DMS 273 treated with DMSO at 0.1 percent for 48 hours (cell line): Measurements from ENCODE around the gene MLIP.
"Not testable (repeated sequence)": the region's sequence is repeated elsewhere in the genome, so short reads cannot be mapped to it uniquely, and the experiment has no call there.

Source experiments
- DNase-seq: peaks from one replicate; lab custom pipeline; 2025; lab: John Stamatoyannopoulos, UW

Gene MLIP

DNA sequence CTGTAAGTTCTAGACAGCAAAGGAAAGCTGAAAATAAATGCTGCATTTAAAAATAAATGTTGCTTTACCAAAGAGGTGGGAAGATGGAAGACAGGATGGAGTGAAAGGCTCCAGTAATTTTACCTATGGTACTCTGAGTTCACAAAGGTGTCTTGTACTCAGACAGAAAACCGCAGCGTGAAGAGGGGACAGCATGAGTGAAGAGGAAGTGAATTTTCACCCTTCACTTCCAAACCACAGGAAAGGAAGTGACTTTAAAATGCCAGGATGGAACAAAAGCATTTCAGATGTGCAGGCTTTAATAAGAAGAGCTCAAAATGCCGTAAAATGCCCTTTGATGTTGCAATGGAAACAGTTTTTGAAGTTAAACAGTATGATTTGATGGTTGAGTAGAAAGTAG is 105.8 kb downstream of the MLIP start:
- DNase-seq = no peak

DNA sequence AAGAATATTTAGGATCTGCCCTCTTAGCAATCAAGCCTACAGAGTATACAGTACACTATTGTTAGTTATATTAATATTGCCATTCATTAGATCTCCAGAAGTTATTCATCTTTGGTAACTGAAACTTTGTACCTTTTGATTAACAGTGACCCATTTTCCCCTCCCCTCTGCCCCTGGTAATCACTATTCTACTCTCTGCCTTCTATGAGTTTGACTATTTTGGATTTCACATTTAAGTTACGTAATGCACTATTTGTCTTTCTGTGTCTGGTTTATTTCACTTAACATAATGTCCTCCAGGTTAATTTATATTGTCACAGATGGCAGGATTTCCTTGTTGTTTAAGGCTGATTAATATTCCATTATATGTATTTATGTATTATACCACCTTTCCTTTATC is 111.0 kb downstream of the MLIP start:
- DNase-seq = no peak

DNA sequence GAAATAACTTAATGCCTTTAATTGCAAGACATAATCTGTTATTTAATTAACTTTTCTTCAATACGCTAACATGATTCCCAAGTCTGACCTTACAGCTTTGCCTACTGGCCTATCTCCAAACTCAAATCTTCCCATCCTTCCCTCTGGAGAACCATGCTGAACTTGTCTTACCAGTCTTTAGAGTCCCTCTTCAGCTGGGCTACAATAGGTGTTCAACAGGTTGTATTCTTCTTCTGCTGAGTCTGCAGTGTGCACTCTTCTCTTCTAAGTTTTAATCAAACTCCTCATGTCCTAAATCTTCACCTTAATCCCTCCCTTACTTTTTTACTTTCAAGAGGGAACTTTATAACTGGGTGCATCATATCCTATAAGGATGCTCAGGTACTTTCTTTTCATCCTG is 121.5 kb downstream of the MLIP start:
- DNase-seq = no peak

DNA sequence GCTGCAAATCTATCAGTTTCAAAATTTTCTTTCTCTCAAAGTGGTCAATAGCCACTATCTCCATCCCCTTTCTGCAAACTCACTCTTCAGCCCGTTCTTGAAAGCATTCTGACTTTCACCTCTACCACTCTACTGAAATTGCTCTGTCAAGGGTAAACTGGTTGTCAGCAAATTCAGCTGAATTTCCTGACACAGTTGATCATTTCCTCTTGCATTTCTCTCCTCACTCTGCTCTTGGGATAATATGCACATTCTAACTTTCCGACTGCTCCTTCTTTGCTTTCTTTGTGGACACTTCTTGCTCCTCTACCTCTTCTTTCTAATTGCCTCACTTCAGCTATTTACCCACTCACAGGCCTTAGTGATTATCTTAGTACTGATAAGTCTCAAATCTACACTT is 123.3 kb downstream of the MLIP start:
- no peak for DNase-seq

DNA sequence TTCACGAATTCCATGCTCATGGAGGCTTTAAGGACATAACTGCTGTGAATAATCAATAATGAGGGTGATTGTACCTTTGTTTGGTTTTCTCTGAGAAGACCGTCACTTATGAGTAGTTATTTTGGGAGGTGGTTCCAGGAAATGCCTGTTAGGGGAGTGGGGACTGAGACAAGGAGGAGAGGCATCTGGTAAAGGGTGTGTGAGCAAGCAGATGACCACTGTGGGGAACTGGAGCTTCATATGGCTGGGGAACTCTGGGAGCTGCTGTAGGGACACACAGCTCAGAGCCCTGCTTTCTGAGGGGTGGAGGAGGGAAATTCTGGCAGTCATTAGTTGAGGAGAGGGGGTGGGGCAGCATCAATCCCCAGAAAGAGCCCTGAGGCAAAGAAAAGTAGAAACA is 125.7 kb downstream of the MLIP start:
- no peak for DNase-seq

DNA sequence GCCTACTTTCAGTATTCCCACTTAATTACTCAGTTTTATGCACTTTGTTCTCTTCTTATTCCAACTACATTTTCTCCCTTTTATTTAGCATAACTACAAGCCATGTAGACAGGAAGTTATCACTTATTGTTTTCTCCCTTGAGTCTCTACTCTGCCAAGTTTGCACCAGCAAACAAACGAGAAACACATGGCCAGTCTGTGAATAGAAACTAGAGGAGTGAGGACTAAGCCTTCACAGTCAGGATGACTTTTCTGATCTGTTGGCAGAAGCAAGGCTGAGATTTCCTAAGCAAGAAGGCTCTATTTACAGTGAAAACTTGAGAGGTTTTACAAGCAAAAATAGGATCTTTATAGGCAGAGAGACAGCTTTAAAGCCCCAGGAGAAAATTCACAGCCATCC is 127.2 kb downstream of the MLIP start:
- no peak for DNase-seq

DNA sequence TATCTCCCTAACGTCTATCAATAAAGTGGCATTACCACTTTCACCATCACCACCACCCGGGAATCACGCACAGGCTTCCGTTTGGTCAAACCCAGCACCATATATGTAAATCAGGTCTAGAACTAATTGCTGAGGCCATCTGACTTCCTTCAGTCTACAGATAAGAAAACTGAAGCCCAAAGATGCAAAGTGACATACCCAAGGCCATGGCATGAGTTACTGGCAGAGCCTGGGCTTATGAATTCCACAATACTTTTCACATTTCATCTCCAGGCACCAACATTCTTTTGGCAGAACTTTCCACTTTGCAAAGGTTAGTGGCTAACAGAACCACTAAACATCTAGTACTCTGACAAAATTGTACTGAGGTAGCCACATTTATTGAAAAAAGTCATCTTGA is 132.5 kb downstream of the MLIP start:
- DNase-seq = no peak

DNA sequence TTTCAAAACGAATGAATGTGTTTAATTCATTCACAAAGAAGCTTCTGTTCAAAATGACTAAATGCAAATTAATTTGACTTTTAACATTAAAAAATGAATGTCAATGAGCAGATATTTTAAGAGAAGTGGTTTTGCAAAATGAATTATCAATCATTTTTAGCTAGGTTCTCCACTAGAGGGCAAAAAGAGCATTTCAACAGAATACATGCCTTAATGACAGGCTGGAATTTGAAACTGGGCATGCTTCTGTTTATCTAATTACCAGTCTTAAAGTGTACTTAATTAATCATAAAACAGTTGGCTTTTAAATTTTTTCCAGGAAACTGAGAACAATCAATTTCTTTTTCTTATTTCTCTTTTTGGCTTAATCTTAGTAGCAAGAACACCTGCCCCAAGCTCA is 133.2 kb downstream of the MLIP start:
- no peak for DNase-seq

DNA sequence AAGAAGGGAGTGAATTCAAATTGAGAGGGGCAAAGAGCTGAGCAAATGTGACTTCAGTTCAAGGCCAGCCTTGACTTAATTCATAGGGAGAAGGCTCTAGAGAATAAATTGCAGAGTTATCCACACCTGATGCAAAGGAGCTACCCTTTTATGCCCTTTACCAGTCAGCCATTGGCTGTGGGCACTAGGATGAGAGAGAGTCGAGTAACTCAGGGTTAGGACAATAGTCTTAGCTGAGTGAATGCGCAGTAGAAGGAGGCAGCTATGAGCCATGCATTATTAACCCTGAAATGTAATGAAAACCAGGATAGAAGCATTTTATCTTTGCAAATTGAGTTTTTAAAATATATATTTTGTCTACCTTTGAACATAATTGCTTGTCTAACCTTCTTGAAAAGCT is 134.0 kb downstream of the MLIP start:
- DNase-seq = no peak

DNA sequence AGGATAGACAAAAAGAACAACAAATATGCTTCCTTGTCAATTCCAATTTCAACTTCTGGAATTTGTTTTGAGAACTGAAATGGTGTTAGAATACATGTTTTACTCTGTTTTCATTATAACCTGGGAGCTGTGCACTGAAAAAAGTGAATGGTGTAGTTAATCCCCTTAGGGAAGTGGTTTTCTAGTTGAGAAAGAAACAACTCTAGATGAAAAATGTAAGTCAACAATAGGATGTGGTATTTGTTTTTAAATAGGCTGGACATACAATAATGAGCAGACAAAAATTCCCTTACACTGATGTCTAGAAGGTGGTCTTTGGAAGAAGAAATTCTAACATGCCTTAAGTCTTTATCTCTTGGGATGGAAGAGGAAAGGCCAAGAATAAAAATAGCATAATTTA is 137.1 kb downstream of the MLIP start:
- no peak for DNase-seq

DNA sequence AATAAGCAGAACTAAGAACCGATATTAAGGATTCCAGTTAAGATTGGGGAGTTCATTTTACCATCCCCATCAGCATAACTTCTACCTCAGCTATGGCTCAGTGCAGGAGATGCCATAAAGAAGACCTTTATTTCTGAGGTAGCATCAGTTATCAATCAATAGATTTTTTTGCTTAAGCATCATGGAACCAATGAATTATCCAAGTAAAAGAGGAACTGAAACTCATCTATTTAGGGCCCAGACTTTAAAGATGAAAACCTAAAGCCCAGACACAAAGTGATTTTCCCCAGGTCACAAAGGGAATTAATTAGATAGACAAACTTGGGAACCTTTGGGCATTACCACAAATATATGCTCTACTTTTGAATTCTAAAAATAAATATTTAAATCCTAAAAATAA is 137.8 kb downstream of the MLIP start:
- DNase-seq = no peak

DNA sequence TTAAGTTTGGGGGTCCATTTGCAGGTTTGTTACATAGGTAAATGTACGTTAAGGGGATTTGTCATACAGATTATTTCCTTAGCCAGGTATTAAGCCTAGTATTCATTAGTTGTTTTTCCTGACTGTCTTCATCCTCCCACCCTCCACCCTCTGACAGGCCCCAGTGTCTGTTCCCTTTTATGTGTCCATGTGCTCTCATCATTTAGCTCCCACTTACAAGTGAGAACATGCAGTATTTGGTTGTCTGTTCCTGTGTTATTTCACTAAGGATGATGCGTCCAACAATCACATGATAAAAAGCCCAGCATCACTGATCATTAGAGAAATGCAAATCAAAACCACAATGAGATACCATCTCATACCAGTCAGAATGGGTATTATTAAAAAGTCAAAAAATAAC is 138.6 kb downstream of the MLIP start:
- not testable (repeated sequence) for DNase-seq

DNA sequence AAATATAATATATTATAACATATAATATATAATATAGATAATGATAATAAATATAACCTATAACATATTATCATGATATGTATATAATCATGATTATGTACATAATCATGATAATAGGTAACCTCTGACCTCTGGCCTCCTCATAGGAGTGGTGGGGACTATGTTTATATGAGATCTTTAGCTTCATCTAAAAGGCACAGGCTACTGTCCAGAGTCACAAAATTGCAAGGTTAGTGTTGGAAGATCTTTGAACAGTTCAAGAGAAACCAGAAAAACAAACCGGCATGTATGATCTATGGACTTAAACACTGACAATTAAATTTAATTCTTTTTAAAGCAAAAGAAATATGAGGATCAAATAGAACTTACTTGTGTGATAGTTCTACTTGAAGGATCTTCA is 141.3 kb downstream of the MLIP start:
- DNase-seq = no peak

DNA sequence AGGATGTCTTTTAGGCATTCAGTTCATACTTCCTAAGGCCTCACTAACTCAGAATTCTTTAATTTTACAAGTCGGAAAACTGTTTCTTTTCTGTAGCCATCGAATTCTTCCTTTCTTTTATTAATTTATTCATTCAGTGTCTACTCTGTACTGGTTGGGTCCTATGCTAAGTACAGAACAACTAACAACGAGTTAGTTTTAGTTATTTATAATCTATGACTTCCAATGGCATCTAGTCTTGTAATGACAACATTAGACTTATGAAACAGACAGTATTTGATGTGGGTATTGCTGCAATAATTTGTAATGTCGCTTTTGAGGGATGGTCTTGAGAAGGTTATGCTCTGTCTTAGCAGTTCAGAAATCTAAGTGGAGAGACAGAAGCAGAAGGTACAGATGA is 141.7 kb downstream of the MLIP start:
- no peak for DNase-seq

DNA sequence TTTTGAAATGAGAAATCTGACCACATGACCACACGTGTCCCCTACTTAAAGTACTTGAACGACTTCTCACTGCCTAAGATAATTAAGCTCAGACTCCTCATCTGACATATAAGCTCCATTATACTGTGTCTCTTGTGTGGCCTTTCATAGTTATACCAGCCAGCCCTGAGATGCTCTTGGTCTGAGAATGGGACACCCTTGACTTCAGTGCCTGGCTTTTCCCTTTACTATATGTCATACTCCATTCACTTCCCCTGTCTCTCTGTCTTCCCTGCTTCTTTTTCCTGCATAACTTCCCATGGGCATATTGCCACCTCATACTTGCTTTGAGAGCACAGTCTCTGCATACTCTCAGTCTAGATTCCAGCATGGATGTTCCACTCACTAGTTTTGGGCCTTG is 143.6 kb downstream of the MLIP start:
- DNase-seq = no peak

DNA sequence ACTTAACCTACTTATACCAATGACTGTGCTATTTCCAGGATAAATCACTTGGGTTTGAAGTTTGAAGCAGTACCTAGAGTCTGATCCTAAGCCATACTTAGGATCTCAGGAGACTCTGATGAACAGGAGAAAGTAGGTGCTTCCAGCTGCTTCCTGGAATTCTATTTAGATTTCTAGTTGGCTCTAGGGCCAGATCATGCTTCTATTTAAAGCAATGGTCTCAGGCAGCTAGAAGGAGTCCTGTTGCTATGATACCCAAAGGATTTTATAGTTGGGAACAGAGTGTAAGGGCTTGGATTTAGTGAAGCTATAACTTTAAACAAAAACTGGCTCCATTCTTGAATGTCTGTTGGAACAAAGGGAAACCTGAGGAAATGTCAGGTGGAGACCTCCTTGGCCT is 144.6 kb downstream of the MLIP start:
- DNase-seq = no peak

DNA sequence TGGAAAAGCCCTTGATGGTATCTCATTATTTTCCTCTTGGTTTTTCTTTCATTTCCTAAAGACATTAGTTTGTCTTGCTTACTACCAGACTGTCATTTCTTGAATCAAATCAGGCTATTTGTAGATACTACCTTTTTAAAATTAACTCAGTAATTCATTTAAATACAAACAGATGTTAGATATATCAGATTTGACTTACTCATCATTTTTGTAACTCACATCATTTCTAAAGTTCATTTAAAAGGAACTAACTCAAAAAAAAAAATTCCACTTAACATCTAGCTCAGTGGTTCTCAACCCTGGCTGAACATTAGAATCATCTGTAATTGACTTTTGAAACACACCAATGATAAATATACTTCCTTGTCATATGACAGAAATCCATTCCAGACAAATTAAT is 148.8 kb downstream of the MLIP start:
- no peak for DNase-seq

DNA sequence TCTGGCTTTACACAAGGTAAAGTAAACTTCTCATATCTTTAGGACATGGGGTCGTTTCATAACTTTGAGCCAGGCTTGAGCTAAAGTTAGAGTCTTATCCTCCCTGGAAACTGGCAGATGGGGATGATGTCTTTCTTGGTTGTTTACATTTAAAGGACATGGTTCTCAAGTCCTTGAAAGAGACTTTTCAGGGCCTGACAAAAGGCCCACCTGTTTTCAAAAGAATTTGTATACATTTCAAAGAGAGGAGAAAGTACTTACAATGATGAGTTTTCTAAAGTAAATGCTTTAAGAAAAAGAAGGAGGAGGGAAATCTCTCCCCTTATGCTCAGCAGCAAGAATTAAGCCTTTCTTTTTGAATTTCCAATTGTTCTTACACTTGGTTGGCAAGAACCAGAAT is 151.3 kb downstream of the MLIP start:
- DNase-seq = no peak

DNA sequence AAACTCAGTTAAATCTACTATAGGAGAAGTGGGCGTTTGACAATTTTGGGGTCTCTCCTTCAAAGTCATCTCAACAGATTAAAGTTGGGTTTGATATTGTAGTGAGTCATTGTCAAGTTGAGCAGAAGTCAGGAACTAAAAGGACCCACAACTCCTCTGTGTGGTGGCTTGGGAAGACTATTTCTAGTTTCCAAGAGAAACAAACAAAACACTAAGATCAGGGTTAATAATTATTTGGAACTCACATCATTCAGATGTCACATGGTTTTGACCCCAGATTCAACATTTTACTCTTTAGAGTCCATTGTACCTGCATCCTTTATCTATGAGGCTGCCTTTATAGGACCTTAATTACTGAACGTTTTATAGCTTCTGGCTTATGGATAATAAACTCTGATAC is 151.7 kb downstream of the MLIP start:
- DNase-seq = no peak

DNA sequence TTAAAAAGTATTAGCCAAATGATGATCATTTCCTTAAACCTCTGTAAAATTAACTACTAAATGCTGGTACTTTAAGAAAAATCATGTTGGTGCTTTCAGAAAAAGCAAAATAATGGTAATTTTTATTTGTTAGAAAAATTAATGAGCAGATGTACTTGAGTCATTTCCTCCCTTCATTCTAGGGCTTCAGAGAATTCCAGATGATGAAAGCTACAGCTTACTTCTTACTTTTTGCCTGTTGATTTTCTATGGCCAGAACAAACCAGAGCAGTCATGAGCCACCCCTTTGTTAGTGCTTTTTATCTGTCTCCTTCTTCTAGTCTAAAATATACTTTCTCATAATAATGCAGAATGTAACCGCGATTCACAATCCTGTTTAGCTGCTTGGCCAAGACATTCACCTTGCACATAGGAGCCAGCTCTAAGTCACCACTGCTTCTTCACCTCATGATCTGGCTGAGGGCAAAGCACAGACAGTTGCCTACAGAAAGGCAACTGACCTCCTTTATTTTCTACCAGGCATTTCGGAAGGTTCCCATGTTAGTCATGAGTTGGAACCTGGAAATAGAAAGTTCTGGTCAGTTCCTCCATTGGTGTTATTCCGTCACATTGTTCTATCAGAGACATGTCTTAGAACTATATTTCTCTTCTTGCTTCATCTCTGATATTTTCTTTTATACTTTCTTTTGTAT is 153.5 kb downstream of the MLIP start:
- DNase-seq = no peak

DNA sequence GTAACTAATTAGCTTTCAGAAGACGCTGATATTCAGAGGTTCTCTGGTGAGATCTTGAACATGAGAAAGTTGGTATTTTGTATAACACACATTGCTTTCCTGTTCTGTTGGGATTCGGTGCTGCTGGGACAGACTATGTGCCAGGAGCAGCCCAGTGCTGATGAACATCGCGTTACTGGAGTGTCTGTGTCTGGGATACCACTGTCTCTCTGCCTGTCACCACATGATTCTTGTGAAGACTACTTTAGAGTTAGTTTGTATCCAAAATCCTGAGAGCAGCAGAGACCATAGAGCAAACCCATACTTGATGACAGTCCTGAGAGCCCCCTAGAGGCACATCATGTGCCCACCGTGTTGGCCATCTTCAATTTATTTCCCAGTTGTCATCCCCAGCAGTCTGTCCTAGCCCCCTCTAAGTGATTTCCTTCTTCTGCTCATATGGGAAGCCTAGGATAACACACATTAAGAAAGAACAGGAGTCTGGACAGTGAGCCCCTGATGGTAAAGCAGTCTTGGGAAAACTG is 155.2 kb downstream of the MLIP start:
- no peak for DNase-seq

DNA sequence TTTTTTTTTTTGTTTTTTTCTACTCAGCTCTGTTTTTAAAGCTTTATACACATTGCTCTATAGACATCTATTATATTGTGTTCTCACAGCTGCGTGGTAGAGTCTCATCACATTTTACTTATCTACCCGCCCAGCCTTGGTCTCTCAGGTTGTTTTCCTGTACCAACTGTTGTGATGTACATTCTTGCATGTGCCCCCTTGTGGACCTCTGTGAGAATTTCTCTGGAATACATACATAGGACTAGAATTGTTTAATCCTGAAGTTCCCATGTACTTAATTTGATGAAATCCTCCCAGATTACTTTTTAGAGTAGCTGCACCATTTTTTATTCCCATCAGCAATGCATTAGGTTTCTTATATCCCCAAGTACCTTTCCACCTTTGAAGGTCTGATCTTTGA is 156.6 kb downstream of the MLIP start:
- no peak for DNase-seq

DNA sequence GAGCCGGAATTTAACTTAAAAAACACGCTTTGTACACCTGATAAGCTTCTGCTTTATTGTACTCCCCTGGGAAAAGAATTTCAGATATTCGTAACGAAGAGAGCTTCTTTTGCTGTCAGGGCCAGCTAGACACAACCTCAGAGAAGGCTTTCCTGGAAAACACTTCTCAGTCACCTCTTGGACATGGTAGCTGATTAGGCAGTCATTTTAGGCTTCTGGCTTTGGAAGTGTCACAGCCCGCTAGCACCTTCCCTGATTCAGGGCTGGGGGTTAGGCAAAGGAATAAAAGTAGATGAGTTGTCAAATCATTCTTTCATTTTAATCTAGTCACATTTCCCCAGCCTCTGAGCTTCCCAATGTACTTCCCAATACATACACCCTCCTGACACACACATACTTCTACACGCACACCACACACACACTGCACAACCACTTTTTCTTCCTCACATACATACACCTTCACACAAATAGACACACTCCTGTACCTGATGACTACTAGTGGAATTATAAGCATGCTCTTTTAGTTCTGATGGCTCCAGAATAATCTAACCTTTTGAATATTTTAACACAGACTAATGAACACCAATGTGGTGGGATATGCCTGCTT is 162.1 kb downstream of the MLIP start:
- DNase-seq = no peak

DNA sequence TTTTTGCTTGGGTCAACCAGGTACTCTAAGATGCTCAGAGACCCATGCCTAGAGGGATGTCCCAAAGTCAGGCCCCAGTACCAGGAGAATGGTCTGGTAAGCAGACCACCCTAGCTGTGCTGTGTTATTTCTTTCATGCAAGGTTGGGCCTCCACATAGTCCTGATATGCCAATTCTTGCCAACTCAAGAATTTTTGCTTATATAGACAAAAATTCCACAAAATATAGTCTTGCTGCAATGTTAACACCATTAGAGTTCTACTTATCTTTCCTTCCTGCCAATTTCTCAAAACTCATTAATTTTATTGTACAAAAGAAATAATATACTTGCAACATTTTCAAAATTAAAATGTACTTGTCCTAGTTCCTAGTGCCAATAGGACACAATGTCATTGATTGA is 163.1 kb downstream of the MLIP start:
- no peak for DNase-seq
